Measurements from ENCODE around the gene NTNG1. TPM values are rescaled to one million over a fixed set of nuclear protein-coding genes. Genes with fewer than 3 reads are reported as not detected.

The NTNG1 gene
- total and polyA plus RNA-seq, 2 of the 8 experiments (the other 6 are each of a cell fraction or from before 2014, with no cell fraction given) = 1.2 to 4.1 TPM

GRCh38 chr1:107139833-107140702, 771 bp upstream of the NTNG1 start (continued):
- TF ChIP-seq SIRT6 (IDR thresholded peaks at IDR 0.05; ENCODE audit: low read length) (no peak), KDM1A (IDR thresholded peaks at IDR 0.05; ENCODE audit: borderline replicate concordance, low read length) (peak; percentile 66; the same call in 1 of the 2 replicates), ATF3 (IDR thresholded peaks at IDR 0.05; ENCODE audit: insufficient read depth, low read depth, low read length) (no peak)
